Measurements from ENCODE around the gene SPCS2.

SPCS2 gene

GRCh38 chr11:74909812-74910211 is 39.3 kb upstream of the SPCS2 start:
- Histone ChIP-seq H3K79me1 (ENCODE audit: low read length) (no peaks in the 10 kb centered on the region), H3K23ac (ENCODE audit: low read length) (no peak overlapping the region), H4K91ac (ENCODE audit: low read depth, low read length) (no peak overlapping the region), H2BK5ac (ENCODE audit: low read depth, low read length, poor library complexity) (no peak overlapping the region), H3K27ac (ENCODE audit: low read depth, low read length) (no peak overlapping the region), H3K79me2 (ENCODE audit: control insufficient read depth, insufficient read depth, low read length, poor library complexity) (no peaks in the 10 kb centered on the region), H3K9me3 (ENCODE audit: insufficient read depth, low read depth, low read length) (no peaks in the 10 kb centered on the region), H2BK12ac (ENCODE audit: low read length) (no peak overlapping the region), H3K27me3 (ENCODE audit: insufficient read depth, low read length) (no peaks in the 10 kb centered on the region), H3K4me2 (ENCODE audit: low read length) (no peak overlapping the region), H4K12ac (ENCODE audit: low read depth, low read length) (no peak overlapping the region), H3K4me1 (ENCODE audit: control insufficient read depth in 1 of 2, insufficient read depth in 2 of 2, low read length in 2 of 2) (no peaks in the 10 kb centered on the region), H3K14ac (ENCODE audit: low read length) (no peak overlapping the region), H4K8ac (ENCODE audit: low read depth, low read length) (no peak overlapping the region), H3K18ac (ENCODE audit: low read length) (no peak overlapping the region), H2BK120ac (ENCODE audit: insufficient read depth, low read length, poor library complexity) (no peak overlapping the region), H3K36me3 (ENCODE audit: control insufficient read depth in 1 of 2, insufficient read depth in 2 of 2, low read length in 2 of 2) (no peaks in the 10 kb centered on the region), H2AFZ (ENCODE audit: insufficient read depth, low read length, poor library complexity) (no peak overlapping the region), H3K9ac (ENCODE audit: low read length) (no peak overlapping the region), H3K4me3 (ENCODE audit: low read depth, low read length) (no peak overlapping the region), H3K4ac (ENCODE audit: low read depth, low read length) (no peak overlapping the region), H2AK5ac (ENCODE audit: low read length) (no peak overlapping the region)
- DNase-seq = no peak
- WGBS (ENCODE audit: extremely low coverage, insufficient coverage, insufficient read length) = no CpG with 5 or more reads among the region's 4 CpGs

- DNase-seq = no peak
- no peak overlapping the region for H3K14ac ChIP-seq (ENCODE audit: low read length)
- H3K23ac ChIP-seq (ENCODE audit: low read length) = no peak overlapping the region
- no peaks in the 10 kb centered on the region for H3K79me1 ChIP-seq (ENCODE audit: low read length)
- no peak overlapping the region for H2AK5ac ChIP-seq (ENCODE audit: low read length)
- H2BK12ac ChIP-seq (ENCODE audit: low read length) = no peak overlapping the region
- no peak overlapping the region for H3K4ac ChIP-seq (ENCODE audit: low read depth, low read length)
- H4K12ac ChIP-seq (ENCODE audit: low read depth, low read length) = no peak overlapping the region
- H3K4me3 ChIP-seq (ENCODE audit: low read depth, low read length) = no peak overlapping the region
- no peaks in the 10 kb centered on the region for H3K79me2 ChIP-seq (ENCODE audit: control insufficient read depth, insufficient read depth, low read length, poor library complexity)
- H3K4me1 ChIP-seq (ENCODE audit: control insufficient read depth in 1 of 2, insufficient read depth in 2 of 2, low read length in 2 of 2) = no peaks in the 10 kb centered on the region
- H3K27me3 ChIP-seq (ENCODE audit: insufficient read depth, low read length) = no peaks in the 10 kb centered on the region
- H3K9me3 ChIP-seq (ENCODE audit: insufficient read depth, low read depth, low read length) = no peaks in the 10 kb centered on the region
- no peak overlapping the region for H3K27ac ChIP-seq (ENCODE audit: low read depth, low read length)
- H2BK120ac ChIP-seq (ENCODE audit: insufficient read depth, low read length, poor library complexity) = no peak overlapping the region
- H3K4me2 ChIP-seq (ENCODE audit: low read length) = no peak overlapping the region
- H3K9ac ChIP-seq (ENCODE audit: low read length) = no peak overlapping the region
- H3K36me3 ChIP-seq (ENCODE audit: control insufficient read depth in 1 of 2, insufficient read depth in 2 of 2, low read length in 2 of 2) = peaks cover 0 to 2% of the 10 kb centered on the region in 2 experiments
- no peak overlapping the region for H2BK5ac ChIP-seq (ENCODE audit: low read depth, low read length, poor library complexity)
- no peak overlapping the region for H4K8ac ChIP-seq (ENCODE audit: low read depth, low read length)
- H4K91ac ChIP-seq (ENCODE audit: low read depth, low read length) = no peak overlapping the region
- no peak overlapping the region for H3K18ac ChIP-seq (ENCODE audit: low read length)
- no peak overlapping the region for H2AFZ ChIP-seq (ENCODE audit: insufficient read depth, low read length, poor library complexity)
Measured at GRCh38 chr11:74923125-74923524, 25.9 kb upstream of the SPCS2 start.

- no peaks in the 10 kb centered on the region for H3K9me3 ChIP-seq (ENCODE audit: insufficient read depth, low read depth, low read length)
Measured at GRCh38 chr11:74925281-74925680, 23.8 kb upstream of the SPCS2 start.

GRCh38 chr11:74926304-74927030 is 22.6 kb upstream of the SPCS2 start:
- Histone ChIP-seq H2AFZ (ENCODE audit: insufficient read depth, low read length, poor library complexity) (no peak overlapping the region), H3K18ac (ENCODE audit: low read length) (no peak overlapping the region), H2BK12ac (ENCODE audit: low read length) (no peak overlapping the region), H3K36me3 (ENCODE audit: control insufficient read depth in 1 of 2, insufficient read depth in 2 of 2, low read length in 2 of 2) (no peaks in the 10 kb centered on the region), H3K4ac (ENCODE audit: low read depth, low read length) (no peak overlapping the region), H3K23ac (ENCODE audit: low read length) (no peak overlapping the region), H3K9ac (ENCODE audit: low read length) (no peak overlapping the region), H3K79me2 (ENCODE audit: control insufficient read depth, insufficient read depth, low read length, poor library complexity) (no peaks in the 10 kb centered on the region), H3K27ac (ENCODE audit: low read depth, low read length) (no peak overlapping the region), H3K14ac (ENCODE audit: low read length) (no peak overlapping the region), H3K27me3 (ENCODE audit: insufficient read depth, low read length) (no peaks in the 10 kb centered on the region), H3K4me3 (ENCODE audit: low read depth, low read length) (no peak overlapping the region), H4K91ac (ENCODE audit: low read depth, low read length) (no peak overlapping the region), H3K4me1 (ENCODE audit: control insufficient read depth in 1 of 2, insufficient read depth in 2 of 2, low read length in 2 of 2) (no peaks in the 10 kb centered on the region), H3K79me1 (ENCODE audit: low read length) (no peaks in the 10 kb centered on the region), H4K8ac (ENCODE audit: low read depth, low read length) (no peak overlapping the region), H3K4me2 (ENCODE audit: low read length) (no peak overlapping the region), H2AK5ac (ENCODE audit: low read length) (no peak overlapping the region), H2BK5ac (ENCODE audit: low read depth, low read length, poor library complexity) (no peak overlapping the region), H3K9me3 (ENCODE audit: insufficient read depth, low read depth, low read length) (no peaks in the 10 kb centered on the region), H4K12ac (ENCODE audit: low read depth, low read length) (no peak overlapping the region), H2BK120ac (ENCODE audit: insufficient read depth, low read length, poor library complexity) (no peak overlapping the region)
- DNase-seq = no peak
- WGBS (ENCODE audit: extremely low coverage, insufficient coverage, insufficient read length) = no CpG with 5 or more reads among the region's 8 CpGs

More at GRCh38 chr11:74925281-74925680, 23.8 kb upstream of the SPCS2 start:
- no peak overlapping the region for H3K14ac ChIP-seq (ENCODE audit: low read length)
- no peak for DNase-seq
- H3K27ac ChIP-seq (ENCODE audit: low read depth, low read length) = no peak overlapping the region
- H2BK120ac ChIP-seq (ENCODE audit: insufficient read depth, low read length, poor library complexity) = no peak overlapping the region
- no peaks in the 10 kb centered on the region for H3K4me1 ChIP-seq (ENCODE audit: control insufficient read depth in 1 of 2, insufficient read depth in 2 of 2, low read length in 2 of 2)
- H3K79me1 ChIP-seq (ENCODE audit: low read length) = no peaks in the 10 kb centered on the region
- H3K4me3 ChIP-seq (ENCODE audit: low read depth, low read length) = no peak overlapping the region
- no peak overlapping the region for H3K23ac ChIP-seq (ENCODE audit: low read length)
- no peak overlapping the region for H3K4ac ChIP-seq (ENCODE audit: low read depth, low read length)
- H2AK5ac ChIP-seq (ENCODE audit: low read length) = no peak overlapping the region
- no peaks in the 10 kb centered on the region for H3K36me3 ChIP-seq (ENCODE audit: control insufficient read depth in 1 of 2, insufficient read depth in 2 of 2, low read length in 2 of 2)
- no peak overlapping the region for H2BK12ac ChIP-seq (ENCODE audit: low read length)
- H2BK5ac ChIP-seq (ENCODE audit: low read depth, low read length, poor library complexity) = no peak overlapping the region
- H4K91ac ChIP-seq (ENCODE audit: low read depth, low read length) = no peak overlapping the region
- H3K18ac ChIP-seq (ENCODE audit: low read length) = no peak overlapping the region
- H4K8ac ChIP-seq (ENCODE audit: low read depth, low read length) = no peak overlapping the region
- H2AFZ ChIP-seq (ENCODE audit: insufficient read depth, low read length, poor library complexity) = no peak overlapping the region
- no peak overlapping the region for H3K9ac ChIP-seq (ENCODE audit: low read length)
- no peaks in the 10 kb centered on the region for H3K79me2 ChIP-seq (ENCODE audit: control insufficient read depth, insufficient read depth, low read length, poor library complexity)
- no CpG with 5 or more reads among the region's 4 CpGs for WGBS (ENCODE audit: extremely low coverage, insufficient coverage, insufficient read length)
- H3K27me3 ChIP-seq (ENCODE audit: insufficient read depth, low read length) = no peaks in the 10 kb centered on the region
- H3K4me2 ChIP-seq (ENCODE audit: low read length) = no peak overlapping the region
- H4K12ac ChIP-seq (ENCODE audit: low read depth, low read length) = no peak overlapping the region
